T-helper 1 cell (primary cell): ENCODE data around the gene FBLN2.

Experiments
- DNase-seq, 5 donors: peaks; one replicate each; pipeline ENCODE4 v3.0.0-alpha.2; 2012 to 2020

Gene FBLN2

GRCh38 chr3:13583251-13584180 is 34.6 kb downstream of the FBLN2 start:
- no peak for DNase-seq

DNA sequence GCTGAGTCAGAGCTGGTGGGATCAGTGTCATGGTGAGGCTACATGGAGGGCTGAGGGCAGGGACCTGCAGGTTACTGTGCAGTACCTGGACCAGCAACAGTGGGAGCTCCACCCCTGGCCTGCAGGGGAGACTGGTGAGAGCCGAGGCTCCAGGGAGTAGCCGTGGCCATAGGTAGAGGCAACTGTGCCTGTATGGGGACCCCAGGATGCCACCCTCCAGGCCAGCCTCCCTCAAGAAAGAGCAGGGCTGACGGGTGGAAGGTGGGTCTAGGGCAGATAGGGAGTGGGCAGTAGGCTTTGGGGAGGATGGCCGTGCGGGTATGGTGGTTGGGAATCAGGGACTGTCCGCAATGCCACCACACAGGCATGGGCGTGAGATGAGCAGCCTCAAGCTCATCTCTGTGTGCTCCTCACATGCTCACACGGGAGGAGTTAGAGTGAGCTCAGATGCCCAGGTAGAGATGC is 35.5 kb downstream of the FBLN2 start:
- no peak for DNase-seq

DNA sequence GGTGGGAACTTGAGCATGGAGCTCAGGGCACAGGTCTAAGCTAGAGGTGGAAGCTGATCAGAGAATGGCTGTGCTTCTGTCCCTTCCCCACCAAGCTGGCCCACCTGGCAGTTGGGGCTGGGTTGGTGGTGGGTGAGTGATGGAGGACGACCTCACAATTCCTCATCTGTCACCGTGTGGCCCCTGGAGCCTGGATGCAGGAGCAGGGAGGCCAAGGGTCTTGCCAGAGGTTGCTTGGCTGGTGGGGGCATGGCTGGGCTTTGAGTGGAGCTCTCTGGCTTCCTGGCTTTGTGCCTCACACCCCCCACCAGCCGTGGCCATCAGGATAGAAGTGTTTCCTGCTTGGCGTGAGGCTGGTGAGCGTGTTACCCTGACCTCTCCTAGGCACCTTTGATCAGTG is 36.0 kb downstream of the FBLN2 start:
- DNase-seq = no peak

- no peak for DNase-seq
These were observed 38.5 kb downstream of the FBLN2 start for GRCh38 chr3:13587442-13587841.

DNA sequence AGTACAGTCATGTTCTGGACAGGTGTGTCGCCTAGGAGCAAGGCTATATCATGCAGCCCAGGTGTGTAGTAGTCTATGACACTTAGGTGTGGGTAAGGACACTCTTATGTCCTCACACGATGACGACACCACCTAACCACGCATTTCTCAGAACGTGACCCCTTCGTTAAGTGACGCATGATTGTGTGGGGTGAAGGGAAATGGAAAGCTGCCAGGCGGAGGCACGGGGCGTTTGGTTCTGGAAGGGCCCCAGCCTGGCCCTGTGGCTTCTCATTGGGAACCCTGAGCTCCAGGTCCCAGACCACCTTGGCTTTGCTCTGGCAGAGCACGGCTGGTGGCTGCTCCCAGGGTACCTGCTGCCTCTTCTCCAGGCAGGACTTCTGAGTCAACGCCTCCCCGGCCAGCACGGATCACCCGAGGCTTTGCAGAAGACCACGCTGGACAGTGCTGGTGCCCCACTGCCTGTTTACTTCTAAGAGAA is 39.3 kb downstream of the FBLN2 start:
- no peak for DNase-seq

DNA sequence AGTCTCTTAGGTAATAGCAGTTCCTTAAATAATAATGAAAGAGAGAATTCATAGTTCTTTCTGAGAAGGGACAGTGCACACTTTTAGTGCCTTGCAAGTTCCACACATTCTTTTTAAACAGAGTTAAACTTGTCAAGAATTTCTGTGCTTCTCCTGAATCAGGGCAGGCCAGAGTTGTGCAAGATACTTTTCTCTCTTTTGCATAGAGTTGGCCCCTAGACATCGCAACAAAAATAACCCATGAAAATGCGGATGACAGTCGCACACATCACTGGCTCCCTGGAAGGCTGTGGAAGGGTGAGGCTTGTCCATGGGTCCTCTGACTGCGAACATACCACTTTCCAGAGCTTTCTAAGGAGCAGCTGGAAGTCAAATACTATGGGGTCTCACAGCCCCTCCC is 40.1 kb downstream of the FBLN2 start:
- no peak for DNase-seq

GRCh38 chr3:13590841-13591520 is 42.1 kb downstream of the FBLN2 start:
- DNase-seq = no peak

- DNase-seq = no peak
These were observed 44.7 kb downstream of the FBLN2 start for GRCh38 chr3:13593615-13594014.

DNA sequence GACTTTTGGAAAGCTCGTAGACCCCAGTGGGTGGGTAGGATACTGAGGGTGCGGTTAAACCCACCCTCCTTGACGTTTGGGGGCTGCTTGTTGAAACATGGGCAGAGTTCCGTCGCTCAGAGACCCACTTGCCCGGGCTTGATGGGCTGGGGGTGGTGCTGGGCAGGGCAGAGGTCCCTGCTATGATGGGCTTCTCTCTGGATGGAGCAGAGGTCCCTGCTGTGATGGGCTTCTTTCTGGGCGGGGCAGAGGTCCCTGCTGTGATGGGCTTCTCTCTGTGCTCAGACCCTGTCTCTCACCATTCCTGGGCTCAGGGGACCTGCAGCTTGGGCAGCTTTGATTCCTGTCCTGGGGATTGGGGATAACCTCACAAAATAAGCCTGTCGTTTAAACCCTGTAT is 45.2 kb downstream of the FBLN2 start:
- DNase-seq = no peak

DNA sequence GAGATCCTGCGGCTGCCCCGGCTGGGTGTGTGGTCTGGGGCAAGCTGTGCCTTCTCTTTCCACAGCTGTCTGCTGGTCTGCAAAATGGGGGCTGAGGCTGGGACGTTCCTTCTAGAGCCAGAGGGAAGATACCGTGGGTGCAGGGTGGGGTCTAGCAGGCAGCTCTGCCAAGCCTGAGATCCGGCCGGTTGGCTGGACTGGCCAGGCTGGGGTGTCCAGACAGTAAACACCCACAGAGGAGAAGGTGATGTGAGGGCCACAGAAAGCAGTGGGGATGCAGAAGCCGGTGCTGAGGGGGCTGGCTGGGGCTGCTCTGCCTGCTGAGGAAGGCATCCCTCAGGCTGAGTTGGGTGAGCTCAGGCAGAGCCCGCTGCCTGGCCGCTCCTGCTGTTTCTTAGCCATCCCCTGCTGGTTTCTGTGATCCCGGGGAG is 46.1 kb downstream of the FBLN2 start:
- no peak for DNase-seq

- no peak for DNase-seq
These were observed 46.6 kb downstream of the FBLN2 start for GRCh38 chr3:13595485-13595884.

DNA sequence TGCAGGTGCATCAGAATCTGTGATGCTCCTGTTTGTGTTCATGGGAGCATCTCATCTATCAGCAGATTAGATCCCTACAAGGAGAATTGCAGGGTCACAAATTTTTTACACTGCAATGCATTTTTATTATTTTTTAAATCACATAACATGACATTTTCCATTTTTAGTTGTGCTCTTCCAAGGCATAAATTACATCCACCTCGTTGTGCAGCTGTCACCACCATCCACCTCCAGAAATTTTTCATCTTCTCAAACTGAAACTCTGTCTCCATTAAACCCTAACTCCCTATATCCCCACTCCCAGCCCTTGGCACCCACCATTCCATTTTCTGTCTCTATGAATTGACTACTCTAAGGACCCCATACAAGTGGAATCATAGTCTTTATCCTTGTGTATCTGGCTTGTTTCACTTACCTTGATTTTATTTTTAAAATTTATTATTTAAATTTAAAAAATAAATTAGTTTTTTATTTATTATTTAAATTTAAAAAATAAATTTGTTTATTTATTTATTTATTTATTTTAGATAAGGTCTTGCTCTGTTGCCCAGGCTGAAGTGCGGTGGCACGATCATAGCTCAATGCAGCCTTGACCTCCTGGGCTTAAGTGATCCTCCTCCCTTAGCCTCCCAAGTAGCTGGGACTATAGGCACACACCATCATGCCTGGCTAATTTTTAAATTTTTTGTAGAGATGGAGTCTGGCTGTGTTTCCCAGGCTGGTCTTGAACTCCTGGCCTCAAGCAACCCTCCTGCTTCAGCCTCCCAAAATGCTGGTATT is 47.7 kb downstream of the FBLN2 start:
- DNase-seq = no peak

- no peak for DNase-seq
These were observed 48.7 kb downstream of the FBLN2 start for GRCh38 chr3:13597661-13598060.

DNA sequence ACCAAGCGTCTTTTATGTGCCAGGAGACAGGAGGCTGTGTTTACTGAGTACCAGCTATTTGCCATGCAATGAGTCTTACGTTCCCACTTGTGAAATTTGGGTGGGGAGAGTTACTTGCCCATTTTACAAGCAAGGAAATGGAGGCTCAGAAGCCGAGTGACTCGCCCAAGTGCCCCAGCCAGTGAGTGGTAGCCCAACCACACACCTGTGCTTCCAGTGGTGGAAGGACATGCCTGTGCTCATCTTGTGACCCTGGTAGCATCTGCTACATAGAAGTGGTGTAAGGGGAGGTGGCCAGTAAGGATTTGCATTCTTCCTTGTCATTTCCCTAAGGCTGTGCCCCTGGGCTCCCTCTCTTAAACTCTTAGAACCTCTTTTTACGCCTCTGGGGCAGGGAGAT is 49.3 kb downstream of the FBLN2 start:
- DNase-seq = no peak

DNA sequence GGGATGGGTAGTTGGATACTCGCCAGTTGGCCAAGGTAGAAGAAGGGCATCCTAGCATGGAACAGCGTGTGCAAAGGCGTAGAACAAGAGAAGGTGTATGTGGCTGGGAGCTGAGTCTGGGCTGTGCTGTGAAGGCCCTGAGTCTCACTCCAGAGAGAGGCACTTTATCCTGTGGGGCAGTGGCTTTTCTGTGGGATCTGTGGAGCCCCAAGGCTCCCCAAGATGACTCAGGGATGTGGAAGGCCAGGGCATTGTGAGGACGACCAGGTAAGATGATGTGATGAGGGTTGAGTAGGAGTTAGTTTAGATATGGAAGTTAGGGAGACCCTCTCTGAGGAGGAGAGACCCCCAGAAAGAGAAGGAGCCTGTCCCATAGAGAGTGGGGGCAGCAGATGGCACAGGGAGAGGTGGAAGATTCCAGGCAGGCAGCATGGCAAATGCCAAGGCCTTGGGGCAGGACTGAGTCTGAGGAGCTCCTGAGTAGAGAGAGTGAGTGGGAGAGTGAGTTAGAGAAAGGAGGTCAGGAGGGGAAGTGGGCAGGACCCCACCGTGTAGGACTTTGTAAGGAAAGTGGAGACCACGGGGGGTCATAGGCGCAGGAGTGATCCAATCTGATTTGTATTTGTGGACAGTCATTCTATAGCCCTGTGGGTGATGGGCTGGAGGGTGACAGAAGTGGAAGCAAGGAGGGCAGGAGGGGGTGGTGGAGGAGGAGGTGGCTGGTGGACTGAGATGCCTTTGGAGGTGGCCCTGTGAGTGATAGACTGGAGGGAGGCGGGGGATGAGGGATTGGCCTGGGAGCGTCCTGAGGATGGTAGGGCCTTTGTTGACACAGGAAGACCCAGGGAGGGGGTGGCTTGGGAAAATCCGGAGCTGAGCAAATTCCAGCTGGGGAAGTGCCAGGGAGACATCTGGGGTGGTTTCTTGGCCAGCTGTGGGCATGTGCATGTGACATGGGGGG is 50.3 kb downstream of the FBLN2 start:
- no peak for DNase-seq

DNA sequence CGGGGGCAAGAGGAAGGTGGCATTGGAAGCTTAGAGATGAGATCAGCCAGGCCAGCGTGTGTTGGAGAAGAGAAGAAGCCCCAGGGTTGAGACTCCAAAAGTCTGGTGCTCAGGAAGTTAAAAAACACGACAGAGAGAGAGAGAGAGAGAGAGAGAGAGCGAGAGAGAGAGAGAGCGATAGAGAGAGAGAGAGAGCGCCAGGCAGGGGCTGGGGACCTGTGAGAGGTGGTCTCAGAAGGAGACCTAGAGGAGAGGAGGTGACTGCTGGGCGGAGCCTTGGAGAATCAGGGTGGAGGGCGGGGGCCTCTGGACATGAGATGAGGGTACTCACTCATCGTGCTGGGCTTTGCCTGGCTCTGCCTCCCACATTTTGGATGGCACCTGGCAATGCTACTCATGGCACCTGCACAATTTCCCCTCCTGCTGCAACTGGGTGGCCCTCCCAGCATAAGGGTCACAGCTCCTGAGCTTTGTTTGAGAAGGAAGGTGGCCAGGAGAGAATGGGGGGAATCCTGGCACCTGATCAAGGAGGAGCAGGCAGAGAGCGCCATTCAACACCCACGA is 51.0 kb downstream of the FBLN2 start:
- no peak for DNase-seq

DNA sequence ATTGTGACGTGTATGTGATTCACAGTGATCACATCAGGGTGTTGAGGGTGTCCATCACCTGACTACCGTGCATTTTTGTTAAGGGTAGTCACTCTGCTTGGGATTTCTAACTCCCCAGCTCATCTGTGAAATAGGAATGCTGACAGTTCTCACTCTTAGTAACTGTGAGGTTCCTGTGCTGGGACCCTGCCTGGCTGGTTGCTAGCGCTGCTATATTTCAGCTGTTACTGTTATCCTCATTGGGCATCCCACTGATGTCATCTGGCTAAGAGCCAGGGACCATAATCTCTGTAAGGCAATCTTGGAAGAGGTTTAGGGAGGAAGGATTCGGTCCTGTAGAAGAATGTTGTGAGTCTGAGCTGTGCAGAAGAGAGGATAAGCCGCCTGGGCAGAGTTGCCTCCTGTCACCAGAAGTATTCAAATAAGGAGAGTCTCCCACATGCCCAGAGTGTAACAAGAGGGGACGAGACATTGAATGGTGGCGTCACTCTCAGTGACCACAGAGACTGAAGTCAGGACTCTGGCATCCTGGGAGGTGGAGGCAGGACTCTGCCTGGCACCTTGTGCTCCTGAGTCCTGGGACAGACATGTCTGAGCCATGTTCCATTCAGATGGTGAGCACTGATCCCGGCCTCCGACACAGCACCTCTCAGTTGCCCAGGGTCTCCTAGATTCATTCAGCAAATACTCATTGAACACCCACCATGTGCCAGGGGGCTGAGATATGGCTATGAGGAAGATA is 52.2 kb downstream of the FBLN2 start:
- DNase-seq = no peak

DNA sequence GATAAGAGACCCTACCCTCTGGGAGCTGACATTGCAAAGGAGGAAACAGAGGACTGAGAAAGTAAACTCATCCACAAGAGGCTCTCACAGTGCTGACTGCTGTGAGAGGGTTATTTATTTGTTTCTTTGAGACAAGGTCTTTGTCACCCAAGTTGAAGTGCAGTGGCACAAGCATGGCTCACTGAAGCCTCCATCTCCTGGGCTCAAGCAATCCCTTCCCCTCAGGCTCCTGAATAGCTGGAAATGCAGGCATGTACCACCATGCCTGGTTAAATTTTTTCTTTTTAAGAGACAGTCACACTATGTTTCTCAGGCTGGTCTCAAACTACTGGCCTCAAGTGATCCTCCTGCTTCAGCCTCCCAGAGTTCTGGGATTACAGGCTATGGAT is 52.8 kb downstream of the FBLN2 start:
- no peak for DNase-seq

DNA sequence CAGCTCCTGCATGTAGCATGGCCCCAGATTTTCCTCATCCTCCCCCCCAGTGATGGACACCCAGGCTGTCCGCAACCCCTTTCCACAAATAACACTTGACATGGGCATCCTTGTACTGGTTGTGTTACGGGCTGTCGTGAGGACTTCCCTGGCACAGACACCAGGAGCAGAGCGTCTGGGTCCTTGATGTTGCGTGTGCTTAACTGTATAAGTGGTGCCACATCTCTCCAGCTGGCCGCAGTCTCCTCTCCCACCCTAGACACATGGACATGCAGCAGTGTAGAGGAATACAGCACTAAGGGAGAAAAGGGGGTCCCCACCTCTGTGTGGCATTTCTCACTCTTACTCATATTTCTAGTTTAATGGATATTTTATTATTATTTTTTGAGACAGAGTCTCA is 56.6 kb downstream of the FBLN2 start:
- no peak for DNase-seq

- DNase-seq = no peak
These were observed 59.1 kb downstream of the FBLN2 start for GRCh38 chr3:13607821-13608597.
